ENCODE results near the gene PDE4D.

PDE4D gene

GRCh38 chr5:58927181-58927580 lies 966.3 kb downstream of the PDE4D start:
- DNase-seq (ENCODE audit: low spot score), result no peak

GRCh38 chr5:58926541-58926935 lies 967.0 kb downstream of the PDE4D start:
- DNase-seq (ENCODE audit: low spot score), result no peak

- DNase-seq (ENCODE audit: low spot score), result peak; percentile 93
Observed at GRCh38 chr5:58925627-58926540, 967.6 kb downstream of the PDE4D start.

- peak; percentile 7 for DNase-seq (ENCODE audit: low spot score)
Observed at GRCh38 chr5:58924306-58924705, 969.2 kb downstream of the PDE4D start.

- no peak for DNase-seq (ENCODE audit: low spot score)
Observed at GRCh38 chr5:58923355-58923754, 970.2 kb downstream of the PDE4D start.

- DNase-seq (ENCODE audit: low spot score), result peak; percentile 90
Observed at GRCh38 chr5:58922461-58923171, 970.9 kb downstream of the PDE4D start.

GRCh38 chr5:58921159-58921558 lies 972.4 kb downstream of the PDE4D start:
- DNase-seq (ENCODE audit: low spot score), result no peak

- no peak for DNase-seq (ENCODE audit: low spot score)
Observed at GRCh38 chr5:58919833-58920232, 973.7 kb downstream of the PDE4D start.
